ENCODE measurements around the gene SERPINI1. TPM values are rescaled to one million over a fixed set of nuclear protein-coding genes. Genes with fewer than 3 reads are reported as not detected.

SERPINI1 gene
- total and polyA plus RNA-seq, 2 experiments from 2014 or later, result 13.2 to 23.1 TPM

DNA sequence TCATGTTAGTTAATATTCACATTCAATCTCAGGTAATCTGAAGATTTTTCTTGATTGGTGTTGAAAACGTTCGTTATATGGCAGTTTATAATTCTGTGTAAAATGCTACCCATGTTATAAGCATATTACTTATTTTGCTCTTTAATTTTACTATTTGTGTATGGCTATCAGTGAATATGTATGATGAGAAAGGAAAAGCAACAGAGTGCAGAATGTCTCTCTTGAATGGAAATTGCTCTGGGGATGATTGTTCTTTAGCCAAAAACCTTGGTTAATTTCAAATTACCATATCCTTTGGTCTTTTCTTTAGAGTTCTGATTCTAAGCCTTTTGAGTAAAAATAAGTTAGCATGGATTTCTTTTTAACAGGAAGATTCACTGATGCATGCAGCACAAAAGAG is 2.5 kb downstream of the SERPINI1 start:
- no peak overlapping the region for H3K4me3 ChIP-seq
- H3K27ac ChIP-seq, result no peak overlapping the region
- TF ChIP-seq CTCF (IDR thresholded peaks at IDR 0.05; ENCODE audit: poor library complexity), result no peak
- TF ChIP-seq EZH2phosphoT487 (IDR thresholded peaks at IDR 0.05; ENCODE audit: low read depth, severe bottlenecking, unreplicated experiment), result no peak
- TF ChIP-seq EZH2 (IDR thresholded peaks at IDR 0.05; ENCODE audit: borderline replicate concordance), result no peak
- H3K9me3 ChIP-seq (ENCODE audit: low read depth), result no peaks in the 10 kb centered on the region
- H2AFZ ChIP-seq, result no peak overlapping the region
- H3K4me2 ChIP-seq, result no peak overlapping the region
- 81% methylated on average over 2 of the region's 2 CpGs for WGBS (ENCODE audit: low lambda C conversion rate, missing lambda C conversion rate)
- no peaks in the 10 kb centered on the region for H3K9me2 ChIP-seq (replicated peaks; ENCODE audit: insufficient read depth)
- DNase-seq (ENCODE audit: low spot score), result no peak
- no peaks in the 10 kb centered on the region for H3K27me3 ChIP-seq
- H3K4me1 ChIP-seq (ENCODE audit: insufficient read depth), result peaks cover 5% of the 10 kb centered on the region
- no peaks in the 10 kb centered on the region for H4K20me1 ChIP-seq (ENCODE audit: insufficient read depth, poor library complexity, severe bottlenecking)
- no peaks in the 10 kb centered on the region for H3K36me3 ChIP-seq (replicated peaks; ENCODE audit: insufficient read depth, low read depth)
- peaks cover 31% of the 10 kb centered on the region for H3K79me2 ChIP-seq

GRCh38 chr3:167739190-167739810 is 3.8 kb downstream of the SERPINI1 start:
- no peak for DNase-seq (ENCODE audit: low spot score)
- H3K4me2 ChIP-seq, result no peak overlapping the region
- no peaks in the 10 kb centered on the region for H3K9me3 ChIP-seq (ENCODE audit: low read depth)
- no peaks in the 10 kb centered on the region for H3K36me3 ChIP-seq (replicated peaks; ENCODE audit: insufficient read depth, low read depth)
- no peaks in the 10 kb centered on the region for H3K4me1 ChIP-seq (ENCODE audit: insufficient read depth)
- no peaks in the 10 kb centered on the region for H4K20me1 ChIP-seq (ENCODE audit: insufficient read depth, poor library complexity, severe bottlenecking)
- H3K27ac ChIP-seq, result no peak overlapping the region
- H3K79me2 ChIP-seq, result peaks cover 19% of the 10 kb centered on the region
- WGBS (ENCODE audit: low lambda C conversion rate, missing lambda C conversion rate), result 89% methylated on average over 4 of the region's 4 CpGs
- H3K9me2 ChIP-seq (replicated peaks; ENCODE audit: insufficient read depth), result no peaks in the 10 kb centered on the region
- H2AFZ ChIP-seq, result no peak overlapping the region
- H3K27me3 ChIP-seq, result no peaks in the 10 kb centered on the region
- TF ChIP-seq CTCF (IDR thresholded peaks at IDR 0.05; ENCODE audit: poor library complexity), result no peak
- TF ChIP-seq EZH2phosphoT487 (IDR thresholded peaks at IDR 0.05; ENCODE audit: low read depth, severe bottlenecking, unreplicated experiment), result no peak
- no peak for TF ChIP-seq EZH2 (IDR thresholded peaks at IDR 0.05; ENCODE audit: borderline replicate concordance)
- H3K4me3 ChIP-seq, result no peak overlapping the region

DNA sequence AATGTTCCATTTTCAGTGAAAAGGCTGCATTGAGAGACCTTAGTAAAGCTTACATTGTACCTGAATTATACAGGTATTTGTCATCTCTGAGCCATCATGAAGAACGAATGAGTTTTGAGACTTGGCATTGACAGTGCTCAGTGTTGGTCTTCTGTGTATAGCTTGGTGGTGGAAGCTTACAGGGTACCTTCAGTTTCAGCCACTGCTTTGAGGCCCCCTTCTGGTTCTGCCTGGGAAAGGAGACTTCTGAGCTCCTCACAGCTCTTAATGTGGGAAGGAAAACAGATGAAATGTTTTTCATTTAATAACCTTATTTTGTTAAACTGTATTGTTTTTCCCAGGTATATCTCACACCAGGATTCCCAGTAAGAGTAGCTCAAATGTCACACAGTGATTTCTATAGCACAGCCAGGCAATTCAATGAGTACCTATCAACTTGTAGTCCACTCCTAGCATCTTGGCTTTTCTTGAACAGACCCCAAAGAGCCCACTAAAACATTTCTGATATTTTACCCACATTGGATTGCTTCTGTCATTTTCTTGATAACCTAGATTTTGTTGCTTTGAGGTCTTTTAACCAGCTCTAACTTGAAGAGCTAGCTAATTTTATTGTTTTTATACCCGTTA is 5.6 kb downstream of the SERPINI1 start:
- no peaks in the 10 kb centered on the region for H3K27me3 ChIP-seq
- H4K20me1 ChIP-seq (ENCODE audit: insufficient read depth, poor library complexity, severe bottlenecking), result no peaks in the 10 kb centered on the region
- H3K4me3 ChIP-seq, result no peak overlapping the region
- H3K36me3 ChIP-seq (replicated peaks; ENCODE audit: insufficient read depth, low read depth), result no peaks in the 10 kb centered on the region
- peaks cover 18% of the 10 kb centered on the region for H3K79me2 ChIP-seq
- TF ChIP-seq CTCF (IDR thresholded peaks at IDR 0.05; ENCODE audit: poor library complexity) (peak; percentile 47), EZH2phosphoT487 (IDR thresholded peaks at IDR 0.05; ENCODE audit: low read depth, severe bottlenecking, unreplicated experiment) (no peak), EZH2 (IDR thresholded peaks at IDR 0.05; ENCODE audit: borderline replicate concordance) (no peak)
- DNase-seq (ENCODE audit: low spot score), result peak; percentile 58
- H2AFZ ChIP-seq, result no peak overlapping the region
- WGBS (ENCODE audit: low lambda C conversion rate, missing lambda C conversion rate), result 49% methylated on average over 2 of the region's 2 CpGs
- no peak overlapping the region for H3K4me2 ChIP-seq
- H3K4me1 ChIP-seq (ENCODE audit: insufficient read depth), result no peaks in the 10 kb centered on the region
- H3K9me3 ChIP-seq (ENCODE audit: low read depth), result no peaks in the 10 kb centered on the region
- H3K9me2 ChIP-seq (replicated peaks; ENCODE audit: insufficient read depth), result no peaks in the 10 kb centered on the region
- no peak overlapping the region for H3K27ac ChIP-seq

All from hepatocyte (in vitro differentiated cells).